Tongue (tissue), 2 donors: ENCODE data around the gene LYRM2. TPM values are rescaled to one million over a fixed set of nuclear protein-coding genes. Genes with fewer than 3 reads are reported as not detected.

Experiments
- DNase-seq: peaks from one replicate; pipeline ENCODE4 v3.0.0-alpha.2; 2015
- total RNA-seq: library from RNA; depleted of rRNA; stranded (reverse); fragments of >200 nt; gene quantifications from one replicate; pipeline ENCODE4 v1.2.3, GENCODE V29; 2014

The LYRM2 gene
- total RNA-seq, 1 donor from 2014 or later, result 26.4 TPM

DNA sequence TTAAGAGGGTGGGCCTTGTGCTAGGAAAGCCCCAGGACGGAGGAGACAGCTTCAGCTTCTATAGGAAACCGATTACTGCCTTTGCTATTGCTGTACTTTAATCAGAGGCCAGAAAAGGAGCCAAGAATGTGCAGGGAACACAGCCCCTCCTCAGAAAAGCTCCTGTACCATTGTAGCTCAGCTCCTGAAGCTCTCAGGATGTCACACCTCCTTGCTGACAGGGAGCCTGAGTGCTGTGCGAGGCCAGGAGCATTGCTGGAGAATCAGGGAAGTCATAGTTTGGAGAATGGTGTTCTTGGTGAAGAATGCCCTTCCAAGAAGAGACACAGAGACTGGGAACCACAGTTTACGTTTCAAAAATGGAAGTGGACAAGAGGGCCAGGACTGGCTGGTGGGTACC is 46.8 kb downstream of the LYRM2 start:
- no peak for DNase-seq

DNA sequence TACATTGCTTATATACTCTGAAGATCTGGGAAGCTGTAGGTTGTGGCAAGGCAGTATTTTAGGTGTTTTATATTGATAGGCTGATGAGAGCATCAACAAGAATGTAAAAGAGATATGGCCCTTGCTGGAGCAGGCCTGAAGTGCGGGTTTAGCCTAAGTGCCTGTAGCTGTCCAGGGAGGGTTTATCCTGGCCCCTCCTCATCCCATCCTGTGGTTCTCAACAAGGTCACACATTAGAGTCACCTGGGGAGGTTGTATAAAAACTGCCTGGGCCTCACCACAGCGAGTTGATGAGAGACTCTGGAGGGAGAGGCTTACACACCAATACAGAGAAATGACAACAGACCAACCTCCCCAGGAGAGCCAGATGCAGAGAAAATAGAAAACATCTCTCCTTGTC is 48.4 kb downstream of the LYRM2 start:
- DNase-seq, result no peak

DNA sequence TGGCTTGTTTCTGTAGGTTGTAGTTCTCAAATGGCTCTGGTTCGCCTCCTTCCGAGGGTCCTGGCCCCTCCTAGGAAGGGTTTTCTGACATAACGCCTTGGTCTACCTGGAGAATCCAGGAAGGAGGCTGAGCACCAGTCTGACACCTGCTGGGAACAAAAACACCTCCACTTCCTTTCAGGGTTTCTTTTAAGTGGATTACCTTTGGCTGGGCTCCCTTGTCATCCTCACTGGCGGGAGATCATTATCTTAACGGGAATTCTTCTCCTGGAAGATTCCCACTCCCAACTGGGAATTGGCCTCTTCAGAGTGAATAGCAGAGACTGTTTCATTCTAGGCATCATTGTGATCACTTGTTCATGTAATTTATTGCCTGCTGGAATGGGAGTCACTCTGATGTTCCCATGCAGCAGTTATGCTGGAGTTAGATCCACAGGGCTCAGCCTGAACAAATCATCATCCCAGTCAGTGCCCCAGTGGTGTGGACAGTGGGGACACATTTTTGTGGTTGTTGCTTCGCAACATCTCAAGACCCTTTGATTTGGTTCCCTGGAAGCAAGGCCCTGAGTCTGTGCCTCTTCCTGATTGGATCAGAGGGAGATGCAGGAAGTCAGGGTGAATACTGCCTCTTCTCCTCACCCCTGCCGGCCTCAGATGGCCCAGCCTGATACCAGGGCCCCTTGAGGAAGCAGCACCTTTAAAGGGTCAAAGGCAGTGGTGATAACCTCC is 49.1 kb downstream of the LYRM2 start:
- no peak for DNase-seq

DNA sequence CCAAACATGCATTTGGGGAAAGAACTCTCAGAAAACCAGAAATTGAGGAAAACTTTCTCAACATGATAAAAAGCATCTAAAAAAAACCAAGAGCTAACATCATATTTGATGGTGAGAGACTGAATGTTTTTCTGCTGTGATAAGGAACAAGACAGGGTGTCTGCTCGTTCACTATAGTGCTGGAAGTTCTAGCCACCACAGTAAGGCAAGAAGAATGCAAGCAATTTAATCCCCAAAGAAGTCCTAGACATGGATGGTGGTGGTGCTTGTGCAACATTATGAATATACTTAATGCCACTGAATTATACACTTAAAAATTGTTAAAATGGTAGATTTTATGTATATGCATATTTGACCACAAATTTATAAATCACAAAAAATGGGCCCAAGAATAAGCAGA is 53.4 kb downstream of the LYRM2 start:
- no peak for DNase-seq

DNA sequence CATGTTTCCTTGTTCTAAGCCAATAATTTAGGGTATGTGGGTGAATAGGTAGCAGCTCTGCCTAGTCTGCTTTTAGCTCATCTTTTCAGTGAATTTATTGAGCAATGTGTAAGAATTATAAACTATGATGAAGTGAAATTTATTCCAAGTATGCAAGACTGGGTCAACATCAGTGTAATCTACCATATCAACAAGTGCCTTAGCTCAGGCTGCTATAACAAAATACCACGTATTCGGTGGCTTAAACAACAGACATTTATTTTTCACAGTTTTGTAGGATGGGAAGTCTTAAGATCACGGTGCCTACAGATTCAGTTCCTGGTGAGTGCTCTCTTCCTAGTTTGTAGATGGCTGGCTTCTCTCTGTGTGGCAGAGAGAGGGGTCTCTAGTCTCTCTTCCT is 54.0 kb downstream of the LYRM2 start:
- DNase-seq, result no peak

DNA sequence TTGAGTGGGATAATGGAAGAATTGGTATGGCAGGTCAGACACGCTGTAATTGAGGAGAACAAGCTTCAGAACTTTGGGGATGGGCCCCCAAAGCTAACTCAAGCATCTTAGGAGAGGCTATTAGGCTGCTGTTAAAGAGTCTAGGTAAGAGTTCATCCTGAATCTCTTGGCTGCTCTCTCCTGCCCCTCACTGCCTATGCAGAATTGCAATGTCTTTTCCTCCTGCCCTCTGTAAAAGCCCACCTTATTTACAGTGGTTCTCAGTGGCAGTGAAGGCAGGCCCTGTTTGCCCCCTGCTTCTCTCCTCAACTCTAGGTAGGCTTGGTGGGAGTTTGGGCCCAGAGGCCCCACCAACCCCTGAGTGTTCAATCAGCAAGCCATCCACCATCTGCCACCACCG is 55.0 kb downstream of the LYRM2 start:
- no peak for DNase-seq

DNA sequence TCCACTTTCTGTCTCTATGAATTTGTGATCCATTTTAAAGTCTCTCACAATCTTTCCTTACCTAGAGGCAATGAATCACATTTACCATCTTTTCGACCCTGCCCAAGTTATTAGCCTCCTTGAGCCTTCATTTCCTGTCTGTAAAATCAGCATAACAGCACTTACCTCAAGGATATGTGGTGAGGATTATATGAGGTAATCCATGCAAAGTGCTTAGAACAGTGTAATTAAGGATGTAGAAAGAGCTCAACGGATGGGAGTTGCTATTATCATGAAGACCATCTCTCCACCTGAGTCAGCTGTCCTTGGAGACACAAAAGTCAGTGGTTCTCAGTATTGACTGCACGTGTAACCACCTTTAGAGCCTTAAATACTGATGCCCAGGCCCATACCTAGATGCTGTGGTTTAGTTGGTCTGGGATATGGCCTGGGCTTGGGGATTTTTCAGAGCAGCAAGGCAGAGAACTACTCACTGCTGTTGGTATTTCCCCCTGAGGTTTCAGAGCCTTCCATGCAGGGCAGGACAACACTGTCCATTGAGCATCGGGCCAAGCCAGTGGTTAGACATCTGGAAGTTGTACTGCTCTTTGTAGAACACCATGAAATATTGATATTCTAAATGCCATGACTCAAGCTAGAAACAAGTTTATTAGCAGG is 55.8 kb downstream of the LYRM2 start:
- peak; percentile 7 for DNase-seq

DNA sequence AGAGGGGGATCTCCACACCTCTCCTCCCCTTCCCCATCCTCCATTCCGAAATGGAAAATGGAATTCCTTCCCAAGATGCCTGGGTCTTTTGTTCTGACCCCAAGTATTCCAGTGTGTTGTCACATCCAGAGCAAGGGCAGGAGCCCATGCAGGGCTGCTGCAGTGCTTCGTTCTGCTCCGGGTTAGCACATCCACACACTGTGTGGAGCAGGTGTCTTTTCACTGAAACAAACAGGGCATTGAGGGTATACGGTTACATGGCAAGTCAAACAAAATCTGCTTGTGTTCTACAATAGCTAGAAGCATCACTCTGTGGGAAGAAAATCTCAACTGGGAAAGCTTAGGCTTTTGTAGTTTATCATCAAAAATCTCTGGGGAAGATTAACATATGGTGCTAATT is 56.9 kb downstream of the LYRM2 start:
- no peak for DNase-seq

DNA sequence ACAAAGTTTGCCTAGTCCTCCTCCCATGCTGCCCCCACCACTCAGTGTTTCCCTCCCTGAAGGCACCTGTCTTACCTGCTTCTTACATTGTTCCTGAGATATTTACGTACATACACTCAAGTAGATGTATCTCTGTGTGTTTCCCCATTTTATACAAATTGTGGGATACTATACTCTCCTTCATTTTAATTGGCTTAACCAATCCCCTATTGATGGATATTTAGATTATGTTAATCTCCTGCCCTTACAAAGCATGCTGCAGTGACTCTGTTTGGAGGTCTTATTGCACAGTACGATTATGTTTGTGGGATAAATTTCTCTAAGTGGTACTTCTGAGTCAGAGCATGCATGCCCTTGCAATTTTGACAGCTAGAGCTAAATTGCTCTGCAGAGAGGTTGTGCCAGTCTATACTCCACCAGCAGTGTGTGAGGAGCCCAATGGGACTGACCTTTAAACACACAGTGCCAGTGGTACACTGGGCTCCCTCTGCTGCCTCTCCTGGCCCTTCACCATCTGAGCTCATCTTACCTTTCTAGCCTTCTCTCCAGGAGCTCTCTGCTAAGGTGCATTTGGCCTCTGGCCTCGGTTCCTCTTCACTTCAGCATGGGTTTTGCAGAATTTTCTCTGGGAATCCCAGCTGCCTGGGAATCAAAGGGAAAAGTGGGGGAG is 57.4 kb downstream of the LYRM2 start:
- DNase-seq, result no peak

DNA sequence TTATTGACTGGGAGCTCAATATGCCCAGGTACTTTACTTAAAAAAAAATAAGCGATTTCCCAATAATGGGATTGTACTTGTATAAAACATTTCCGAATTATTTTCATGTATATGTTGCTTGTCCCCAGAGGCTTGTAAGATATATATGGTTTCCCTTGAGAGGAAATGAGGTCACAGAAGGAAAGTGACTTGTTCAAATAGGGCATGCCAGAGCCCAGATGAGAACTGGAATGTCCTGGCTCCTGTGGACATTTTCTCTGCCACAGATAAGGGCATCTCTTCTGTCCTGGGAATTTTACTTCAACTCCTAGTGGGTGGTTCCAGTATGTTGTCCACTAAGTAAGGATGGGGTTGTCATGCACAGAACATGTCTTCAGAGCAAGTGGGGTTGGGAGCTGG is 63.0 kb downstream of the LYRM2 start:
- no peak for DNase-seq

DNA sequence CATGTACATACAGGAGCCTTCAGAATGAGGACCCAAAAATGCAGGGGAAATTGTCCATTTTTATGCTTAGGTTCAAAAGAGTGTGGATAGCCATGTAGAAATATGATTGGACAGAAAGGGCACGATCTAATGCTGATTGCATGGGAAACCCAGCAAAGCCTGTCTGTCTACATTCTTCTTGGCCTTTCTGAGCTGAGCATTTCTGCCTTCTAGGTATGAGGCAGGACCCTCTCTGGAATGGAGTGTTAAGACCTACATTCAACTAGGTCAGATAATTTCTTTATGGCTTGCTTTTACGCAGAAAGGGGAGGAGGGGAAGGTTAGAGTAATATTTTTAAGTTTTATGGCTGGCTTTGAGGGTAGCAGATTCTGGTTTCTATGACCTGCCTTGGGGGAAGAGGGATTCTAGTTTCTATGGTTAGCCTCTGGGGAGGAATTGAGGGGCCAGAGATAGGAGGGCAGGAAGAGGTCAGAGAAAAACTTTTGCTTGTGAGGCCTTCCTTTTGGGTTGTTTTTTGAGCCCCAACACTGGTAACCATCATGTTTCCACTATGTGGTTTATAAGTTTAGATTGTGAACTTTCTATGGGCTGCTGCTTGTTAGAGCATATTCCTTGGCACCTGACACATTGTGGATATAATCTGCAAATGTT is 63.5 kb downstream of the LYRM2 start:
- DNase-seq, result no peak

DNA sequence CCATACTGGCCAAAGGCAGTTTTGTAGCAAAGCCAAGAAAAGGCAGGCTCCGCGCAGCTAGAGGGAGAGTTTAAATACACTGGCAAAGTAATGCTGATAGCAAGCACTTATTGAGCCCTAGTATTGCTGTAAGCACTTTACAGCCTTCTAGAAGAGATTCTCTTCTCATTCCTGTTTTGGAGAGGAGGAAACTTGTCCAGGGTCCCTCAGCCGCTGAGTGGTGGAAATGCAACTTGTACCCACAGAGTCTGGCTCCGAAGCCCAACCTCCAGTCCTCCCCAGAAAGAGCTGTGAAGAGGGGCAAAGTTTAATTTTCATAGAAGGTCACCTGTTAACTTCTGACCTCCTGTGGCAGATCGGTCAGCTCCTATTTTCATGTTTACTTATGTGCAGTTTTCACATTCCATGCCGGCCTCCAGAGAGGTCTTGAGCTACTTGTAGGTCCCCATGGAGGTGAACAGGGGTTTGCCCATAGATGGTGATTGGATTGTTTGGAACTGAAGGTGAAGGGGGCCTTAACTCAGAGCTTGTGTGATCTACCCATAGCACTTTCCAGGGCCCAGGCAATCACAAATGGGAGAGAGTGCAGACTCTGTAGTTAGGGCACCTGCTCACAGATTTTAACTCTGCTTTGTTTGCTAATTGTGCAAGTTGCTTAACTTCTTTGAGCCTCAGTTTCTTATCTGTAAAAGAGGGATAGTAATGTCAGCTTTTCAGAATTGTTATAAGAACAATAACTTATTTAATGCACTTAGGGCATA is 70.7 kb downstream of the LYRM2 start:
- no peak for DNase-seq

DNA sequence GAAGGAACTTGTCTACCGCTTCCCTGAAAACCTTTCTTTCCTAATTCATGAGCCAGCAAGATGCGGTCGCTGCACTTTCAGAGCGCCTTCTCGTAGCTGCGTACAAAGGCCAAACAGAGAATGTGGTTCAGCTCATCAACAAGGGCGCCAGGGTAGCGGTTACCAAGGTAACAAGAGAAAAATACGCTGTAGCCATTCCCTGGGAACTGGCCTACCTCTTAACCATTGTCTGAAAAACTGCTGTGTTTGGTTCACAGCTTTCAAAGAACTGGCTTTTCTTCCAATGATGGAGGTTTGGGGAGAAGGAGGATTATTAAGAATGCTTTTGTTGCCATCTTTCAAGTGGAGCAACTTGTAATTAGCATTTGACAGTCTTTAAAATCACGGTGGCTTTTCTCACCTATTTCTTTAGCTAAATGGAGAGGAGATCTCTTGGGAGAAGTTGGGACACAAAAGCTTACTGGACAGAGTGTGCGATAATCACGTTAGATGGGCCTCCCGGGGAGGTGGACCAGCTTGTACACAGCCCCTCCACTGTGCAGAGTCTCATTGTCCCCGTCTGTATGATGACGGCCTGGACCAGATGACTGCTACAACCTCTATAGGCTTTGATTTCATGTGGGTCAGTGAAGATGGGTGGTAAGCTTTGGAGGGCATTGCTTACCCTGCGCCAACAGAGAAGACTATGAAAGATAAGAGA is 71.5 kb downstream of the LYRM2 start:
- peak; percentile 13 for DNase-seq

DNA sequence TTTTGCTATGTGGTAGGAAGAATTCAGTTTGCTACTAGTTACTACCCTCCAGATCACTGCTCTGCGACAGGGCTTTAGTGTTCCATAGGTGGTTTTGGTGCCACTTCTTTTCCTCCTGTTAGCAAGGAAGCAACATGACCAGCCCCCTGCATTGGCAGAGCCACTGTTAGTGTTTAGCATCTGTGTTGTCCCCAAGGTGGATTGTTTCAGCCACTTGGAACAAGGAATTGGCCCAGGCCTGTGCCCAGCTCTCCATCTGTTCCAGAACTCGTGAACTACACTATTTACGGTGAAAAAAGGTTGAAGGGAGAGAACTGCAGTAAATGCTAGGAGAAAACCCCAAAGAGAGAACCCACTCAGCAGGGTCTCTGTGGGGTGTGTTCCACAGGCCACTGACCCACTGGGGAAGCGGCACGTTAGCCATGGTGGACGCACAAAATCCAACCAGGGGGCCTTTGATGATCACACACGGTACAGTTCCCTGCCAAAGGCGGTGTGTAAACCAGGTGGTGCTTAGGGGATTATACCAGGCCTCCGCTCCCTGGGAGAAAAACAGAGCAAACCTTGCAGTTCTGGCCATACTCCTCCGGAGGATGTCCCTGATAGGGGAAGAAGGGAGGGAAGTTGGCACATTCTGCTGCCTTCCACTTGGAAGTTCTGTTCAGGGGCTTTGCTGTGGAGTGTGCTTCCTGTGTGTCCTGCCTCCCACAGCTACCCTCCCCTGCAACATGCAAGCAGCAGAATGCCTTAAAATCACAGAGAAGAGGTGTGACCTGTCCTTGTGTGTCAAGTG is 72.3 kb downstream of the LYRM2 start:
- no peak for DNase-seq

DNA sequence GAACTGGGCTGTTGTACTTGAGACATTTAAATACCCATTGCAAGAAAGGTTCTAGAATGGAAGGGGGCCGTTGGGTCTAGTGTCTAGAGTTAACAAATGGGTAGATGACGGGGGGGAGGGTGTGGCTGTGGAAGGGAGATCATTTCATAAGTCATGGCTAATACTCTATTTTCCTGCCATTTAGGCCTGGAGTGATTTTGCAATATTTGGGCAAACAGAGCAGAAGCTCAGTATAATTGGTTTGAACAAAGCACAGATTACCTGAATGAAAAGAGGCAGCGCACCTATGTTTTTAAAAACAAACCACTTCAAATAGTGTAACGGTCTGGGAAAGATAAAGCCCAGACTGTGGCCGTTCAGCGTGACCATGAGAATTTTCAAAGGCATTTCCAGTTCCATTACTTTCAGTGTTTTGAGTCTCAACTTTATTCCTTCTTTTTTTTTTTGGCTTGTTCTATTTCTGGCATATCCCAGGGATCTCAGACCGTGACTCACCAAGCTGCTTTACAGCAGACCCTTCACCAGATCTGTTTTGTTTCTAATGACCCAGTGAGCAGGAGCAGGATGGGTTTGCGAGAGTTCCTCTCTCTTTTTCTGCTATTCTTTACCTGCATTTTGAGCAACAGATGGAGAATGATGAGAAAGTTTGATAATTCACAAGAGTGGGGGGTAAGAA is 73.7 kb downstream of the LYRM2 start:
- DNase-seq, result peak; percentile 12

DNA sequence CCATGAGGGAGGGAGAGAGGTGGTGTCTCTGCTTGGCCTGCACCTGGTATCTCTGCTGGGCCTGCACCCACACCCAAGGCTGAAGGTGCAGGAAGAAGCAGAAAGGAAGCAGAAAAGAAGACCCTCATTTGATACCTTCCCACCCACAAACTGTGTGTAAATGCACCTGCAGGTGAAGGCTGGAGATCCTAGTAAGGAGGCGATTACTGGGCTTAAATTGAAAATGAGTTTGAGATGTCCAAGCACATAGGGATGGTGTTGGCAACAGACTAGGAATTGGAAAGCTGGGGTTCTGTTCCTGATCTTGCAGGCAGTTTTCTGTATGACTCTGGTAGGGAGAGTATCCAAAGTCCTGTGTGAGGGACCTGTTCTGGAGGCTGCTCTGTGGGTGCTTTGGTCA is 74.7 kb downstream of the LYRM2 start:
- DNase-seq, result no peak

DNA sequence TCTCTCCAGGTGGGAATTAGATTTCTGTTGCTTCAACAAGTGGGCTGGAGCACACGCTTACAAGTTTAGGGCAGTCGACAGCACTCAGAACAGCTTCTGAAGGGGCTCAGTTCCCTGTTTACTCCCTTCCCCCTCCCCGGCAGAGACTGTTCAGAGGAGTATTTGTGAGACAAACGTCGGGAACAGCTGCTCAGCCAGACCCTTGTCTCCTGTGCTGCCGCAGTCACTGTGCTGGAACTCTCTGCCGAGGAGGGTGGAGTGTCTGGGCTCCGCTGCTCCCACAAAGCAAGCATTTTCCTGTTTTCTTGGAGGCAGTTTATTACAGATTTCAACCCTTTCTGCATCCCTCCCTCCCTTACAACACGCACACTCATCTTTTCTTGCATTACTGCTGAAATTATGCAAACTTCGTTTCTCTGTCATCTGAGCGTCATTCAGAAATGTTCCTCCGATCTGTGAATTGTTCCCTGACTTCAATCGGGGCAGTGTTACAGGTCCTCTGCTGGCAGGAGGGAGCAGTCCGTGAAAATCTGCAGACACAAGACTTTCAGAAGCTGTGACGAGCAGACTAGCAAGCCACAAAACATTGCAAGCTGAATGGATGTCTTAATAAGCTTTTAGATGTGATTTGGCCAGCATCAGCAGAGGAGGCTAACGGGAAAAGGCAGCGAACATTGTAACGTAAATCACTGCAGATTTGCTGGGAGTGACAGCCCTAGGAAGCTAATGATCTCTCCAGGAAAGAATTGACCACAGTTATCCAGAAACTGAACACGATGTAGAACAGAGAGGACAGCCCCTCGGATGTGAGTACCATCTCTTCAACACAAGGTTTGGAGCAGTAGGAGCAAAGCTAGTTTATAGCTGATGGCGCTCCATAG is 76.2 kb downstream of the LYRM2 start:
- DNase-seq, result peak; percentile 59

DNA sequence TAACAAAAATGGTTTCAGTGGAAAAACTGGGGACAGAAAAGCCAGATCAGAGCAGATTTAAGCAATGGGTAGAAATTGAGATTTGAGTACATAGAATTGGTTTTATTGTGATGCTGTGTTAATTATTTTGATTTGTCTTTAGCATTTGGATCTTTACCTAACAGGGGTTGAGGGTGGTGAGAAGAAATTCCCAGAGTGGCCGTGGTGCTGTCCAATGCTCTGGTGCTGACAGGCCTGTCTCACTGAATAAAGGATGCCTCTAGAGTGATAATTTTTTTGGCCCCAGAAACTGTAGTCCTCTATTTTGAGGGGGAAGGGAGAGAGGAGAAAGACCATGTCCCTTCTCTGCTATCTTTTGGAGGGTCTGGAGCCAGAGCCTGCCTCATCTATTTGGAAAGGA is 79.1 kb downstream of the LYRM2 start:
- peak; percentile 33 for DNase-seq

DNA sequence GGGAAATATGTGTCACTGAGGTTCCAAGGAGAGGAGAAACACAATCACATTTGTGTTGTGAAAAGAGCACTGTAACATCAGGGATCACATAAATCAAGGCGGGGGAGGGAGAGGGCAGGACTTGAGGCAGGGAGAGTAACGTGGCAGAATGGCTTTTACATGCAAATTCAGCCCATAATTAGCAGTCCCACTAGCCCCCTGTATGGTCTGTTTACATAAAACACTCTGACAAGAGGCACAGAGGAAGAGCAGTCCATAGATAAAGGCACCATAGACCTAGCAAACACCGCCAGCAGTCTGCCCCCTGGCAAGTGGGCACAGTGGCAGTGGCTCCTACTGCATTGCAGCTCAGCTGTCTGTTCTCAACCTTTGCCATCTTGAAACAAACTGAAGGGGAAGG is 82.7 kb downstream of the LYRM2 start:
- no peak for DNase-seq
